ENCODE measurements around the gene PTPRE.

DNA sequence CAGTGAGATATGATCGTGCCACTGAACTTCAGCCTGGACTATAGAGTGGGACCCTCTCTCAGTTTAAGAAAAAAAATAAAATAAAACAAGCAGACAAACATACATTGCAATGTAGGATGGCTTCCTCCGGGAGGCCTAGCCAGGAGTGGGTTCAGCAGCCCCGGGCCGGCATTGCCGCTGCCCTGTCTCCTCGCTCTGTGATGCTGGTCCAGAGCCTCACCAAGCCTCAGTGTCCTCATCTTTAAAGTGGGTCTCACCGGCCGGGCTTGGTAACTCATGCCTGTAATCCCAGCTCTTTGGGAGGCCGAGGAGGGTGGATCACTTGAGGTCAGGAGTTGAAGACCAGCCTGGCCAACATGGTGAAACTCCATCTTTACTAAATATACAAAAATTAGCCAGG is 71.6 kb downstream of the PTPRE start:
- TF ChIP-seq RARB (CRISPR knock-in tag; IDR thresholded peaks at IDR 0.05): no peak
- TF ChIP-seq TCF4 (CRISPR knock-in tag; IDR thresholded peaks at IDR 0.05; ENCODE audit: borderline replicate concordance): no peak
- TF ChIP-seq SNAI2 (CRISPR knock-in tag; IDR thresholded peaks at IDR 0.05): no peak
- TF ChIP-seq ZFP30 (CRISPR knock-in tag; IDR thresholded peaks at IDR 0.05): no peak
- TF ChIP-seq ZC3H10 (CRISPR knock-in tag; IDR thresholded peaks at IDR 0.05): no peak
- TF ChIP-seq ESRRG (CRISPR knock-in tag; IDR thresholded peaks at IDR 0.05): no peak
- no peak for TF ChIP-seq ZNF8 (CRISPR knock-in tag; IDR thresholded peaks at IDR 0.05)
- TF ChIP-seq, protein P1, sequence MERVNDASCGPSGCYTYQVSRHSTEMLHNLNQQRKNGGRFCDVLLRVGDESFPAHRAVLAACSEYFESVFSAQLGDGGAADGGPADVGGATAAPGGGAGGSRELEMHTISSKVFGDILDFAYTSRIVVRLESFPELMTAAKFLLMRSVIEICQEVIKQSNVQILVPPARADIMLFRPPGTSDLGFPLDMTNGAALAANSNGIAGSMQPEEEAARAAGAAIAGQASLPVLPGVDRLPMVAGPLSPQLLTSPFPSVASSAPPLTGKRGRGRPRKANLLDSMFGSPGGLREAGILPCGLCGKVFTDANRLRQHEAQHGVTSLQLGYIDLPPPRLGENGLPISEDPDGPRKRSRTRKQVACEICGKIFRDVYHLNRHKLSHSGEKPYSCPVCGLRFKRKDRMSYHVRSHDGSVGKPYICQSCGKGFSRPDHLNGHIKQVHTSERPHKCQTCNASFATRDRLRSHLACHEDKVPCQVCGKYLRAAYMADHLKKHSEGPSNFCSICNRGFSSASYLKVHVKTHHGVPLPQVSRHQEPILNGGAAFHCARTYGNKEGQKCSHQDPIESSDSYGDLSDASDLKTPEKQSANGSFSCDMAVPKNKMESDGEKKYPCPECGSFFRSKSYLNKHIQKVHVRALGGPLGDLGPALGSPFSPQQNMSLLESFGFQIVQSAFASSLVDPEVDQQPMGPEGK (CRISPR knock-in tag; IDR thresholded peaks at IDR 0.05; ENCODE audit: borderline replicate concordance): no peak
- no peak for TF ChIP-seq ZNF70 (CRISPR knock-in tag; IDR thresholded peaks at IDR 0.05)
- TF ChIP-seq TOX (CRISPR knock-in tag; IDR thresholded peaks at IDR 0.05; ENCODE audit: borderline replicate concordance): no peak

All from SK-N-SH treated with all-trans-retinoic acid at 6 μM for 48 hours (cell line).